Subcutaneous abdominal adipose tissue (tissue), 5 donors: ENCODE data around the gene MAGEF1.

Source experiments
- H3K27ac ChIP-seq: one replicate; pipeline ENCODE4 v1.7.0; 2013; ENCODE audit warnings: low read depth, mild to moderate bottlenecking, inconsistent platforms, low read length, moderate library complexity
- H3K27me3 ChIP-seq, 5 donors: one replicate each; pipeline ENCODE4 v1.7.0; 2013; ENCODE audit warnings: low read length in 5 of 5, inconsistent platforms in 1 of 5; ENCODE audit not compliant: control insufficient read depth in 5 of 5, insufficient read depth in 4 of 5
- H3K36me3 ChIP-seq, 5 donors: one replicate each; pipeline ENCODE4 v1.7.0; 2013; ENCODE audit warnings: low read length in 5 of 5; ENCODE audit not compliant: control insufficient read depth in 5 of 5, insufficient read depth in 5 of 5
- H3K4me1 ChIP-seq, 5 donors: one replicate each; pipeline ENCODE4 v1.7.0; 2013; ENCODE audit warnings: low read length in 5 of 5, mild to moderate bottlenecking in 3 of 5, moderate library complexity in 1 of 5; ENCODE audit not compliant: control insufficient read depth in 5 of 5, insufficient read depth in 5 of 5
- H3K4me3 ChIP-seq, 5 donors: one replicate each; pipeline ENCODE4 v1.7.0; 2013; ENCODE audit warnings: low read length in 5 of 5, low read depth in 1 of 5
- H3K9ac ChIP-seq, 5 donors: one replicate each; pipeline ENCODE4 v1.7.0; 2013; ENCODE audit warnings: low read length in 5 of 5, mild to moderate bottlenecking in 4 of 5, moderate library complexity in 3 of 5
- H3K9me3 ChIP-seq, 5 donors: one replicate each; pipeline ENCODE4 v1.7.0; 2013; ENCODE audit warnings: low read length in 5 of 5; ENCODE audit not compliant: control insufficient read depth in 5 of 5
- donor health status: healthy.
- donor health status: healthy.
- donor health status: healthy.
- donor health status: healthy.
- donor health status: healthy.

MAGEF1 gene

DNA sequence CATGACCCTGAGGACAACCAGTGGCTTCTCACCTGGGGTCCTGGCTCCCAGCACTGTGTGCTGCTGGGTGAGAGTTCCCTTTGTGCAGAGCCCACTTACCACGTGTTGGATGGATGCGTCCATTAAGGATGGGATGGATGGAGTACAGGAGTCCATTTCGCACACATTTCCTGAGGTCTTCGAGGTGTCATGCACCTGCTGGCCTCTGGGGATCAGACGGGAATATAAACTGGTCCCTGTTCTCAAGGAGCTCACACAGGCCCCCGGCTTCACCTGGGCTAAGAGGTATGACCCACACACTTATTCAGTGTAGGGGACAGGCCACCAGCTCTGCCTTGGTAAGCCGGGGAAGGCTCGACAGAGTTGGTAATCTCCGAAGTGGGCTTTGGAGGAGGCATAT, 39.5 kb downstream of the MAGEF1 start:
- Histone ChIP-seq H3K4me1 (peaks cover 0 to 7% (median 2%) of the 10 kb centered on the region in 5 donors), H3K9ac (no peak overlapping the region), H3K36me3 (no peaks in the 10 kb centered on the region), H3K9me3 (no peaks in the 10 kb centered on the region), H3K4me3 (no peak overlapping the region), H3K27me3 (peaks cover 0 to 4% (median 0%) of the 10 kb centered on the region in 5 donors), H3K27ac (no peak overlapping the region)

DNA sequence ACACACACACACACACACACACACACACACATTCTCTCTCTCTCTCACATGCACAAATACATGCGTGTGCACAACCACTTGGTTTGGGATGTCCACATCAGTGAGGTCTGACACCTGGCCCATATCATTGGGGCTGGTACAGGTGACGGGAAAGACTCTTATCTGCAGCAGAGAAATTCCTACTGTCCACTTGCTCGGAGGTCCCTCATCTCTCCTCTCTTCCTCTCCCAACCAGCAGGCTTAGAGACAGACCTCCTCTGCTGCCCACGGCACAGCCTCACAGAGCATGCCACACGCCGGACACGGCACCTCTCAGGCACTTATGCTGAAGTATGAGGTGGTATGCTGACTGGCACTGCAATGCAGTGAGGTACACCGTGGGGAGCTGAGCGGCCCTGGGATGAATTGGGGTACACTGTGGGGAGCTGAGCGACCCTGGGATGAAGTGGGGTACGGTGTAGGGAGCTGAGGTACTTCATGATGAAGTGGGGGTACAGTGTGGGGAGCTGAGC, 41.7 kb downstream of the MAGEF1 start:
- no peaks in the 10 kb centered on the region for H3K4me1 ChIP-seq
- peaks cover 0 to 4% (median 0%) of the 10 kb centered on the region in 5 donors for H3K27me3 ChIP-seq

DNA sequence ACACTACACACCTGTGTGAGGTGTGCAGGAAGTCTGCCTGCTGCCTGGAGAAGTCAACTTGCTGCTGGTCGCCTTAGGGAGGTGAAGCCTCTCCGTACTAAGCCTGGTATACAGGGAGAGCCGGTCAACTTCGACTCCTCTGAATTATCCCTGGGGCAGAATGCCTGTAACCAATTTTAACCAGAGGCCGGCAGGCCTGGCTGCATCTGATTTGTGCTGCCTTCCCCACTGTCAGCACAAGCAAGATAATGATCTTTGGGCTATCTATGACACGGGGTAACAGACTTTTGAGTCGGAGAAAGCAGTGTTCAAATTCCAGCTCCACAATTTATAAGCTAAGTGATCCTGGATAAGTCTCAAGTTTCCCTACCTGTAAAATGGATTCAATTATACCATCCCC, 42.3 kb downstream of the MAGEF1 start:
- no peak overlapping the region for H3K9ac ChIP-seq
- H3K4me3 ChIP-seq, result no peak overlapping the region
- no peaks in the 10 kb centered on the region for H3K9me3 ChIP-seq
- H3K27me3 ChIP-seq, result peaks cover 0 to 4% (median 0%) of the 10 kb centered on the region in 5 donors
- H3K27ac ChIP-seq, result no peak overlapping the region
- no peaks in the 10 kb centered on the region for H3K36me3 ChIP-seq
- H3K4me1 ChIP-seq, result no peaks in the 10 kb centered on the region

More for the DNA sequence above, 41.7 kb downstream of the MAGEF1 start:
- Histone ChIP-seq H3K9me3 (no peaks in the 10 kb centered on the region), H3K27ac (no peak overlapping the region), H3K36me3 (no peaks in the 10 kb centered on the region), H3K4me3 (no peak overlapping the region), H3K9ac (no peak overlapping the region)

DNA sequence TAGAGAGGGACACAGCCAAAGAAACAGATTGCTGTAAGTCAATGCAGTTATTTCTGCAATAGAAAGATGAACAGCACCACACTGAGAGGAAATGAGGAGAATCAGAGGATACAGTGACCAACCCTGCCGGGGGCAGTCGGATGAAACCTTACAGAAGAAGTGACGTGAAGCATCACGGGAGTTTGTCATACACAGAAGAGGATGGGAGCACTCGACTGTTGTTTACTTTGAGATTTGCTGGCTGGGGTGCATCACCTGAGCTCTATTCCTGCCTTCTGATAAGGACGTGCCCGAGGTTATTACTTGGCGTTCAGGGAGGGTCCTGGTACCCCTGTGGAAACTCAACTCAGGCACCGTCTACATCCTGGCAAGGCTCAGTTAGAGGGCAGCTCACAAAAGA, 45.4 kb downstream of the MAGEF1 start:
- Histone ChIP-seq H3K27ac (no peak overlapping the region), H3K4me1 (peaks cover 0 to 4% (median 0%) of the 10 kb centered on the region in 5 donors), H3K9ac (no peak overlapping the region), H3K4me3 (no peak overlapping the region), H3K27me3 (peaks cover 0 to 5% (median 0%) of the 10 kb centered on the region in 5 donors), H3K36me3 (no peaks in the 10 kb centered on the region), H3K9me3 (no peaks in the 10 kb centered on the region)

DNA sequence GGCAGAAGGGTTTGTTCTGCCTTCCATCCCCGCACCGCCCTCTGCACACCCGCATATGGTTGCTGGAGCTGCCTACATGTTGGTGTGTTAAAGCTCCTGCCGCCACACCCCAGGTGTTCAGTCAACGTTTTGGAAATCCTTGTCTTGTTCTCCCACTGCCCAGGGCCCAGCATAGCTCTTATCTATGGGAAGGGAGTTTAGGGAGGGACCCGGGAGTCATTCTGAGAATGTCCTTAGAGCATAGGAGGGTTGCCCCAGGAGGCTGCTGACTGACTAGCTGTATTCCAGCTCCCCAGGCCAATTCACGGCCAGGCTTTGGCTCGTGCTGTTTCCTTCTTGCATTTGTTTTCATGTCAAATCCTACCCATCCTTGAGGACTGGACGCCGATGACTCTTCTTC, 46.8 kb downstream of the MAGEF1 start:
- Histone ChIP-seq H3K4me3 (no peak overlapping the region), H3K9ac (no peak overlapping the region), H3K27me3 (peaks cover 0 to 5% (median 0%) of the 10 kb centered on the region in 5 donors), H3K27ac (no peak overlapping the region), H3K36me3 (no peaks in the 10 kb centered on the region), H3K4me1 (peaks cover 0 to 4% (median 0%) of the 10 kb centered on the region in 5 donors), H3K9me3 (no peaks in the 10 kb centered on the region)

DNA sequence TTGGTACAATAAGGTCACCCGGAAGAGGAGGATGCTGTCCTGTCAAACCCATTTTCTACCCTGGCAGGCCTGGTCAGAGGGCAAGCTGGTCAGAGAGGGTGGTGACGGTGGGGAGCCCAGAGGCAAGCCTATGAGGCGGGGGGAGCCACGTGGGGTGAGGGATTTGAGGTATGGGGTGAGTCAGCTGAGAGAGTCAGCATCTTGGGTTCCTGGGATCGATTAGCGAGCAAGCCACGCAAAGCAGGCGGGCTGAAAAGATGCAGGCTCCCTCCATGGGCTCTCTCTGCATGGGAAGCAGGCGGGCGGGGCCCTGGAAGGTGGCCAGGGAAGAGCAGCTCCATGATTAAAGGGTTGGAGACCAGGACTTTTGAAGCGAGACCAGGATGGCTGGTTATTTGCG, 48.1 kb downstream of the MAGEF1 start:
- Histone ChIP-seq H3K4me3 (no peak overlapping the region), H3K36me3 (no peaks in the 10 kb centered on the region), H3K9me3 (no peaks in the 10 kb centered on the region), H3K27me3 (peaks cover 0 to 5% (median 0%) of the 10 kb centered on the region in 5 donors), H3K27ac (no peak overlapping the region), H3K4me1 (peaks cover 0 to 9% (median 6%) of the 10 kb centered on the region in 5 donors), H3K9ac (no peak overlapping the region)

DNA sequence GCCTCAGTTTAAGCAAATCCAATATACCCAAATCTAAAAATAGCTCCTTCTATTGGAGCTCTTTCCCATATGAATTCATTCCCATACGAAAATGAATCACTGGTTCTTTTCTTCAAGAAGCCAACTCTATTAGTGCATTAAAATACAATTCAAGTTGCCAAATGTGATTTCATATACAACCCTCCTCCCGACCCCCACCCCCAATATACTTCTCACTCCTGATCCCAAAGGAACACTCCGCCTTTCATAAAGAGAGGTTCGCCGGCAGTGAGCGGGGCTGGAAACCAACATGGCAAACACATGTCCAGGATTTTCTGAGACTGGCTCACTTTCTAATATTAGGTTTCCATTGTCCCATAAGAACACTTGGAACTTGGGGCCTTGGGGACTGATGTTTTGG, 48.5 kb downstream of the MAGEF1 start:
- Histone ChIP-seq H3K9ac (no peak overlapping the region), H3K36me3 (no peaks in the 10 kb centered on the region), H3K27me3 (peaks cover 0 to 5% (median 0%) of the 10 kb centered on the region in 5 donors), H3K27ac (no peak overlapping the region), H3K4me3 (no peak overlapping the region), H3K9me3 (no peaks in the 10 kb centered on the region), H3K4me1 (peaks cover 0 to 13% (median 6%) of the 10 kb centered on the region in 5 donors)

DNA sequence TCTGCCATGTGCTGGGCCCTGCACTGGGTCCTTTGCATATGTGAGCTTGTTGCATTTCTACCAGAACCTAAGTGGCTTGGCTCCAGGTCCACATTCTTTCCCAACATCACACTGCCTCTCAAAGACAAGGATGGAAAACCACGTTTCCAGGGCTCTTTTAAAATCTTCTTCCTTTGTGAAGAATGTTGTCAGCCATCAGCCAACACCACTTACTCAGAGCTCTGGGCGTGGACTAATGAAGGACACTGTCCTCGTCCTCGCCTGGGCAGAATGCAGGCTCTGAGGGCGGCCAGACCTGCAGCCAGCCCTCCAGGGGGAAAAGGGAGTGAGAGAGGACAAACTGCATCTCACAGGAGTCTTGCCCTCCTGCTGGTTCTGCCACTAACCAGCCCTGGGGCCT, 49.7 kb downstream of the MAGEF1 start:
- Histone ChIP-seq H3K9ac (no peak overlapping the region), H3K27me3 (peaks cover 0 to 5% (median 0%) of the 10 kb centered on the region in 5 donors), H3K4me3 (no peak overlapping the region)

DNA sequence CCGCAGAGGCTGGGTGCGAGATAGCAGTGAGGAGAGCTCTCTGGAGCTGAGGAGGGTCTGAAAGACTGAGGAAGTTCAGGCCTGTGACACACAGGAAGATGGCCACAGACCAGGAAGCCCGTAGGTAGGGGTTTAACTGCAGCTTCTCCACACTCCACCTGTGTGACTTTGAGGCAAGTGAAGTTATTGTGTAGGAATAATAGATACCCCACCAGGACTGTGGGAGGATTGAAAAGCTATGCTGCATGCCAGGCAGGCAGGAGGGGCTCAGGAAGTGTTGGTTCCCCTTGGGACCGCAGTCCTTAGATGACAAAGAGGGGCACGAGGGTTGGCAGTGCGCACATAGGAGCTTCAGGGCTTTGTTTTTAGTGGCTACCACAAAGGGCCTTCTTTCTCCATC, 50.9 kb downstream of the MAGEF1 start:
- H3K4me1 ChIP-seq, result peaks cover 1 to 29% (median 16%) of the 10 kb centered on the region in 5 donors
- H3K36me3 ChIP-seq, result no peaks in the 10 kb centered on the region

More for the DNA sequence above, 49.7 kb downstream of the MAGEF1 start:
- Histone ChIP-seq H3K9me3 (no peaks in the 10 kb centered on the region), H3K36me3 (no peaks in the 10 kb centered on the region), H3K4me1 (peaks cover 1 to 17% (median 6%) of the 10 kb centered on the region in 5 donors), H3K27ac (no peak overlapping the region)

More for the DNA sequence above, 50.9 kb downstream of the MAGEF1 start:
- Histone ChIP-seq H3K9me3 (no peaks in the 10 kb centered on the region), H3K27me3 (peaks cover 0 to 5% (median 0%) of the 10 kb centered on the region in 5 donors), H3K27ac (no peak overlapping the region), H3K4me3 (no peak overlapping the region), H3K9ac (no peak overlapping the region)
